Naive thymus-derived CD4-positive, alpha-beta T cell (primary cell): ENCODE data around the gene CAMK1D. TPM values are rescaled to one million over a fixed set of nuclear protein-coding genes. Genes with fewer than 3 reads are reported as not detected.
A peak's percentile ranks its signal among the peaks of the same experiment; 100 is the strongest.
"Not testable (repeated sequence)": the region's sequence is repeated elsewhere in the genome, so short reads cannot be mapped to it uniquely, and the experiment has no call there.

Experiments
- ATAC-seq: fragments of 150-1000 bp; cut with Tn5 transposase; 2 replicates; pipeline ENCODE4 v1.10.0; 2021; ENCODE audit warnings: mild to moderate bottlenecking, moderate library complexity
- CTCF ChIA-PET: fragments of 350-600 bp; sonication (Branson Sonifier 250); formaldehyde crosslinking; loops from one replicate; lab custom pipeline; 2021; ENCODE audit warnings: antibody characterized with exemption; lab: Charles Lee
- POLR2A ChIA-PET: fragments of 350-600 bp; sonication (Branson Sonifier 250); formaldehyde crosslinking; loops from one replicate; lab custom pipeline; 2021; ENCODE audit warnings: antibody characterized with exemption, inconsistent platforms; lab: Charles Lee
- DNase-seq, 9 donors: peaks; one replicate each; pipeline versions ENCODE4 v3.0.0 to v3.0.0-alpha.2; 2020 to 2022; ENCODE audit warnings: mixed read lengths in 1 of 9
- H3K27ac ChIP-seq: one replicate; pipeline ENCODE4 v1.7.0; 2013; ENCODE audit warnings: mild to moderate bottlenecking, low read depth, low read length, moderate library complexity
- H3K27me3 ChIP-seq, 2 donors: one replicate each; pipeline ENCODE4 v1.7.0; 2013; ENCODE audit warnings: low read length in 2 of 2, mild to moderate bottlenecking in 2 of 2, moderate library complexity in 2 of 2; ENCODE audit not compliant: control insufficient read depth in 2 of 2, insufficient read depth in 2 of 2
- H3K36me3 ChIP-seq, 3 experiments: 1 replicate in 2 of 3; 2 replicates in 1 of 3; pipeline ENCODE4 v1.7.0; 2013; ENCODE audit warnings: low read length in 3 of 3, mild to moderate bottlenecking in 3 of 3, moderate library complexity in 1 of 3; ENCODE audit not compliant: insufficient read depth in 3 of 3, control insufficient read depth in 2 of 3
- H3K4me1 ChIP-seq, 2 donors: one replicate each; pipeline ENCODE4 v1.7.0; 2013; ENCODE audit warnings: low read length in 2 of 2, mild to moderate bottlenecking in 2 of 2, moderate library complexity in 1 of 2; ENCODE audit not compliant: control insufficient read depth in 2 of 2, insufficient read depth in 2 of 2
- H3K4me3 ChIP-seq: 2 replicates; pipeline ENCODE4 v1.7.0; 2013; ENCODE audit warnings: mild to moderate bottlenecking, low read length
- H3K9me3 ChIP-seq, 3 experiments: 1 replicate in 2 of 3; 2 replicates in 1 of 3; pipeline ENCODE4 v1.7.0; 2013; ENCODE audit warnings: low read length in 3 of 3; ENCODE audit not compliant: control insufficient read depth in 2 of 3
- H3K27ac Mint-ChIP-seq, 9 donors: one replicate each; pipeline ENCODE4 v1.8.0; 2020 to 2022; ENCODE audit warnings: mixed read lengths in 9 of 9, mild to moderate bottlenecking in 8 of 9, moderate library complexity in 5 of 9, inconsistent platforms in 2 of 9
- H3K27me3 Mint-ChIP-seq, 5 donors: one replicate each; pipeline ENCODE4 v1.8.0; 2021 to 2022; ENCODE audit warnings: mixed read lengths in 5 of 5, mild to moderate bottlenecking in 1 of 5
- H3K36me3 Mint-ChIP-seq, 5 donors: one replicate each; pipeline ENCODE4 v1.8.0; 2020 to 2022; ENCODE audit warnings: mixed read lengths in 5 of 5, mild to moderate bottlenecking in 3 of 5, inconsistent platforms in 1 of 5
- H3K4me1 Mint-ChIP-seq, 7 donors: one replicate each; pipeline ENCODE4 v1.8.0; 2020 to 2022; ENCODE audit warnings: mixed read lengths in 7 of 7, mild to moderate bottlenecking in 3 of 7, inconsistent platforms in 1 of 7
- H3K4me3 Mint-ChIP-seq, 10 donors: one replicate each; pipeline ENCODE4 v1.8.0; 2020 to 2022; ENCODE audit warnings: mild to moderate bottlenecking in 10 of 10, mixed read lengths in 10 of 10, moderate library complexity in 6 of 10, inconsistent platforms in 2 of 10
- H3K9me3 Mint-ChIP-seq, 11 donors: one replicate each; pipeline ENCODE4 v1.8.0; 2020 to 2022; ENCODE audit warnings: mixed read lengths in 11 of 11, mild to moderate bottlenecking in 4 of 11, inconsistent platforms in 1 of 11, moderate library complexity in 1 of 11
- intact Hi-C, 2 donors: fragments of 100-400 bp; cut with micrococcal nuclease; formaldehyde crosslinking; loops; one replicate each; pipeline ENCODE4 v1.15.1; 2023
- polyA plus RNA-seq, 2 donors: library from polyadenylated mRNA; unstranded; fragments of 300-500 nt; fragmentation: Illumina TruSeq; gene quantifications; one replicate each; pipeline ENCODE4 v1.2.3, GENCODE V29; 2021
- total RNA-seq, 6 experiments: library from RNA in 5 of 6; stranded (reverse) in 5 of 6; gene quantifications; 1 replicate in 5 of 6; 2 replicates in 1 of 6; pipeline ENCODE4 v1.2.3 and lab custom pipeline; 2021 to 2026

The CAMK1D gene
- total and polyA plus RNA-seq, 7 experiments from 2014 or later, result 12.5 to 43.2 (median 18.6) TPM

DNA sequence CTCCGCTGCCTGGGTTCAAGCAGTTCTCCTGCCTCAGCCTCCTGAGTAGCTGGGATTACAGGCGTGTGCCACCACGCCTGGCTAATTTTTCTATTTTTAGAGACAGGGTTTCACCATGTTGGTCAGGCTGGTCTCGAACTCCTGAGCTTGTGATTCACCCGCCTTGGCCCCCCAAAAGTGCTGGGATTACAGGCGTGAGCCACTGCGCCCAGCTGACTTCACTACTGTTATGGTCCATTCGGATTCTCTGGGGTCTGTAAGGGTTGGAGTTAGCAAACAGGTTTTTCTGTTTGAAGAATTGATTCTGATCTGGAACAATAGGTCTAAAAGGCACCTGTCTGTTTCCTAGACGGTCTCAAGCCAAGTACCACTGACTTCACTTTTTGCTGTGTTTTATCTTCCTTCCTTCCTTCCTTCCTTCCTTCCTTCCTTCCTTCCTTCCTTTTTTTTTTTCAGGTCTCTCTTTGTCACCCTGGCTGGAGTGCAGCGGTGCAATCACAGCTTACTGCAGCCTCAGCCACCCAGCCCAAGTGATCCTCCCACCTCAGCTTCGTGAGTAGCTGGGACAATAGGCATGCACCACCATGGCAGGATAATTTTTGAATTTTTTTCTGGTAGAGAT is 192.2 kb downstream of the CAMK1D start:
- H3K27me3 Mint-ChIP-seq, result peaks cover 0 to 3% (median 0%) of the 10 kb centered on the region in 5 donors
- Histone ChIP-seq H3K27ac (no peak overlapping the region), H3K9me3 (no peaks in the 10 kb centered on the region), H3K4me3 (no peak overlapping the region), H3K4me1 (no peaks in the 10 kb centered on the region), H3K27me3 (no peaks in the 10 kb centered on the region), H3K36me3 (no peaks in the 10 kb centered on the region)
- peaks cover 0 to 20% (median 12%) of the 10 kb centered on the region in 5 donors for H3K36me3 Mint-ChIP-seq
- peaks cover 0 to 13% (median 2%) of the 10 kb centered on the region in 11 donors for H3K9me3 Mint-ChIP-seq
- DNase-seq, result no peak
- intact Hi-C loops, result no loop called here
- ChIA-PET CTCF (interaction anchor here (1.7 kb wide), 1 partner anchor 115 kb away, joined by 5 read pairs; no protein-coding TSS in a partner anchor), POLR2A (no interaction called here)
- peaks cover 5 to 65% (median 53%) of the 10 kb centered on the region in 7 donors for H3K4me1 Mint-ChIP-seq
- H3K4me3 Mint-ChIP-seq, result peak overlapping the region in 1 of 10 donors; percentile 30
- ATAC-seq, result no peak
- H3K27ac Mint-ChIP-seq, result peak overlapping the region in 4 of 9 donors; percentile 28 to 87 (median 56)

DNA sequence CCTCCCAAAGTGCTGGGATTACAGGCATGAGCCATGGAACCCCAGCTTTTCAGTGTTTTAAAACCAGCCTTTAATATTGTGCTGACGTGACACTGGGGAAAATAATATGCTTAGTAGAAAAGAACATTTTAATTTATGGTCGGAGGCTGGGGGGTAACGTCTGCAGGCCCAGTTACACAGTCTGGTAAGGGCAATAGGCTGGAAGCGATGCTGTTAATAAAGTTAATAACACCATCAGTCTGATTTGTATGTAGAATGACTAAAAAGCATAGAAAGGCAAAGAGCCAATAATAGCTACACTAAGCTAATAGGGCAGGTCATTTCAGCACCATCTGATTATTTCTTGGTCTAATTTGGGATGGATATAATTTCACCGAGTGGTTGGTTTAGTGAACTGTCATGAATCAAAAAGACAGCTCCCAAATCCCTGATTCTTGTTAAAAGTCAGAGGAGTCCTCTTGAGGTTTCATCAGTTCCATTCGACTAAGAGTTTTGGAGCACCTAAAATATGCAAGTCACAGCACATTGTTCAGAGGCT is 192.9 kb downstream of the CAMK1D start:
- ATAC-seq (no peak), DNase-seq (no peak)
- Histone ChIP-seq H3K27ac (no peak overlapping the region), H3K9me3 (no peaks in the 10 kb centered on the region), H3K4me1 (peaks cover 0 to 5% of the 10 kb centered on the region in 2 donors), H3K36me3 (no peaks in the 10 kb centered on the region), H3K4me3 (no peak overlapping the region), H3K27me3 (no peaks in the 10 kb centered on the region)
- Mint-ChIP-seq H3K4me1 (peaks cover 9 to 67% (median 58%) of the 10 kb centered on the region in 7 donors), H3K36me3 (peaks cover 0 to 20% (median 12%) of the 10 kb centered on the region in 5 donors), H3K27me3 (peaks cover 0 to 3% (median 0%) of the 10 kb centered on the region in 5 donors), H3K4me3 (no peak overlapping the region), H3K9me3 (peaks cover 0 to 13% (median 4%) of the 10 kb centered on the region in 11 donors), H3K27ac (peak overlapping the region in 2 of 9 donors; percentile 15 to 57)
- POLR2A ChIA-PET, result no interaction called here
- intact Hi-C loops, result no loop called here
- CTCF ChIA-PET, result no interaction called here

DNA sequence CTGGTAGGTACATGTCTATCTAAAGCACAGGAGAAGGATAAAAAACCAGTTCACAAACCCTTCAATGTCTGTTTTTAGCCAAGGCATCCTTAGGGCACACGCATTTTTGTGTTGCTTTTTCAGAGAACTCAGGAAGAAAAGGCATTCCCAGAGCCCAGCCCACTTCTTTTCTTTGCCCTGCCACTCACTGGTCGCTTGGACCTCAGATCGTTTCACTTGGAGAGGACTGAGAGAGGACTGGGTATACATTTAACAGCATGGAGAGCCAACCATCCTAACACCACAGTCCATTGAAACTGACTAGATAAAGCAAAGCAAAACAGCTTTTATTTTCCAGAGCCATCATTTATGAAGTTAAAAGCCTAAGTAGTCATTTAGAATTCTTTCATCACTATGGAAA is 194.2 kb downstream of the CAMK1D start:
- no peaks in the 10 kb centered on the region for H3K27me3 ChIP-seq
- intact Hi-C loops, result no loop called here
- no peak for DNase-seq
- Mint-ChIP-seq H3K36me3 (peaks cover 0 to 20% (median 12%) of the 10 kb centered on the region in 5 donors), H3K4me1 (peaks cover 18 to 71% (median 61%) of the 10 kb centered on the region in 7 donors), H3K27ac (no peak overlapping the region), H3K27me3 (peaks cover 0 to 3% (median 0%) of the 10 kb centered on the region in 5 donors), H3K4me3 (no peak overlapping the region), H3K9me3 (peaks cover 0 to 13% (median 4%) of the 10 kb centered on the region in 11 donors)
- ChIA-PET POLR2A (interaction anchor here (0.6 kb wide), 1 partner anchor 63 kb away, joined by 3 read pairs; no protein-coding TSS in a partner anchor), CTCF (no interaction called here)
- H3K27ac ChIP-seq, result no peak overlapping the region
- no peak for ATAC-seq
- H3K36me3 ChIP-seq, result no peaks in the 10 kb centered on the region
- H3K9me3 ChIP-seq, result no peaks in the 10 kb centered on the region
- no peak overlapping the region for H3K4me3 ChIP-seq
- peaks cover 0 to 13% of the 10 kb centered on the region in 2 donors for H3K4me1 ChIP-seq

DNA sequence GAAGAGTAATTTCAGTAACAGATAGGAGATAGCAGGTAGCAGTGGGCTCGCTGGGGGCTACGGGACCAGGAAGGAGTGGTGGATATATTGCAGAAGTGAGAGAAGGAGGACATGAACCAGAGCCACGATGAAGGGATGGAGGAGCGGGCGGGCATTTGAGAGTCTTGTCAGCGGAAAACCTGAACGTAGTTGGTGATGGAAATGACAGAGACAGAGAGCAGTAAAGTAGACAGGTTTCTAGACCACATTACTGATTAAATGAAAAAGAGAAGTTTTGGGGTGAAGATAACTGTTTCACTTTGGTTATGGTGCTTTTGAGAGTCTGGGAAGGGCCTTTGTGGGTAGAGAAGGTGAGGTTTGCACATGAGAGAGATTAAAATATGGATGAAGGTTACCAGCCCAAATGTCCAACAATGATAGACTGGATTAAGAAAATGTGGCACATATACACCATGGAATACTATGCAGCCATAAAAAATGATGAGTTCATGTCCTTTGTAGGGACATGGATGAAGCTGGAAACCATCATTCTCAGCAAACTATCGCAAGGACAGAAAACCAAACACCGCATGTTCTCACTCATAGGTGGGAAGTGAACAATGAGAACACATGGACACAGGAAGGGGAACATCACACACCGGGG is 196.9 kb downstream of the CAMK1D start:
- CTCF ChIA-PET, ATAC-seq, DNase-seq, H3K27me3 ChIP-seq, H3K4me3 ChIP-seq, H3K27me3 Mint-ChIP-seq, H3K9me3 ChIP-seq, H3K36me3 ChIP-seq, H3K27ac ChIP-seq: not testable (repeated sequence)
- peaks cover 21 to 69% (median 57%) of the 10 kb centered on the region in 7 donors for H3K4me1 Mint-ChIP-seq
- POLR2A ChIA-PET, result interaction anchor here (1.2 kb wide), 1 partner anchor 60 kb away, joined by 4 read pairs; no protein-coding TSS in a partner anchor
- peaks cover 0 to 13% (median 4%) of the 10 kb centered on the region in 11 donors for H3K9me3 Mint-ChIP-seq
- H3K4me1 ChIP-seq, result peaks cover 0 to 13% of the 10 kb centered on the region in 2 donors
- intact Hi-C loops, result loop anchor here (5.0 kb wide), 3 partner anchors 41 to 111 kb away; no protein-coding TSS in a partner anchor
- H3K36me3 Mint-ChIP-seq, result peaks cover 0 to 22% (median 12%) of the 10 kb centered on the region in 5 donors
- H3K27ac Mint-ChIP-seq, result peak overlapping the region in 8 of 9 donors; percentile 65 to 96 (median 76)
- H3K4me3 Mint-ChIP-seq, result peak overlapping the region in 8 of 10 donors; percentile 9 to 72 (median 42)

DNA sequence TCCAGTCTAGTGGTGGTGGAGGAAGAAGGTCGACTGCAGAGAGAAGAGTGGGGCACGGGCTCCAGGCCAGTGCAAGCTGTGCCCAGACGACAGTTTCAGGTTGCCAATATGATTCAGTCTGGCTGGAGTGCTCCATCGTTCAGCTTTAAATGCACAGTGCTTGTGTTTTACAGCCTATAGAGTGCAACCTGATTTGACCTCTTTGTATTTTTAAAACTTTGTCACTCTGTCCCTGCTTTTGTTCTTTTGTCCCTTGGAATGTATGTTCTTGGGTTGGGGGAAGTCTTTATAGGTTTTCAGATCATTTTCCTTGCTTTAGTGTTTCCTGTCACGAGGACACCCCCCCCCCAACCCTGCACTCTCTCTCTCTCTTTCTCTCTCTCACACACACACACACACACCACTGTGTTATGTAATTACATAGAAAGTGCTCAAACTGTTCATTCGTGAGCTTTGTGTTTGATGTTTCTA is 198.0 kb downstream of the CAMK1D start:
- no peak overlapping the region for H3K4me3 ChIP-seq
- H3K9me3 Mint-ChIP-seq, result peaks cover 0 to 13% (median 4%) of the 10 kb centered on the region in 11 donors
- H3K36me3 ChIP-seq, result no peaks in the 10 kb centered on the region
- ATAC-seq (peak; percentile 84), DNase-seq (peak in 7 of 9 donors; percentile 20 to 67 (median 40))
- no peaks in the 10 kb centered on the region for H3K27me3 ChIP-seq
- H3K36me3 Mint-ChIP-seq, result peaks cover 0 to 22% (median 12%) of the 10 kb centered on the region in 5 donors
- intact Hi-C loops, result loop anchor here (1.0 to 5.0 kb wide), 4 partner anchors 40 to 110 kb away; no protein-coding TSS in a partner anchor
- peak overlapping the region; percentile 56 for H3K27ac ChIP-seq
- H3K4me3 Mint-ChIP-seq, result peak overlapping the region; percentile 16 to 78 (median 66)
- H3K27ac Mint-ChIP-seq, result peak overlapping the region; percentile 46 to 96 (median 87)
- no peaks in the 10 kb centered on the region for H3K9me3 ChIP-seq
- peaks cover 0 to 13% of the 10 kb centered on the region in 2 donors for H3K4me1 ChIP-seq
- H3K4me1 Mint-ChIP-seq, result peaks cover 21 to 59% (median 47%) of the 10 kb centered on the region in 7 donors
- no peaks in the 10 kb centered on the region for H3K27me3 Mint-ChIP-seq
- ChIA-PET CTCF (no interaction called here), POLR2A (interaction anchor here (0.7 to 1.6 kb wide), 6 partner anchors 41 to 189 kb away, joined by 3 to 5 read pairs (median 3); no protein-coding TSS in a partner anchor)

DNA sequence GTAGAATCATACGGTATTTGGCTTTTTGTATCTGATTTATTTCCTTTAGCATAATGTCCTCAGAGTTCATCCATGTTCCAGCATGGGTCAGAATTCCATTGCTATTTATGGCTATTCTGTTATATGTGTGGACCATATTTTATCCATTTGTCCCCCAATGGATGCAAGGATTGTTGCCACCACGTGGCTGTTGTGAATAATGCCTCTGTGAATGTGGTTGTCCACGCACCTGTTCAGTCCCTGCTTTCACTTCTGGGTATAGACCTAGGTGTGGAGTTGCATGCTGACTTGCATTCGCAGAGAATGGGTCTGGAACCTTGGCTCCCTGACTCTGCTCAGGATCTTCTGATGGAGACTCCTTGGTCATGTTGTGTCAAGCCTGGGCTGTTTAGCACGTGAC is 199.9 kb downstream of the CAMK1D start:
- ChIA-PET POLR2A (no interaction called here), CTCF (no interaction called here)
- no peak for ATAC-seq
- Mint-ChIP-seq H3K27me3 (no peaks in the 10 kb centered on the region), H3K4me1 (peaks cover 21 to 54% (median 46%) of the 10 kb centered on the region in 7 donors), H3K9me3 (peaks cover 0 to 13% (median 4%) of the 10 kb centered on the region in 11 donors), H3K27ac (peak overlapping the region in 6 of 9 donors; percentile 21 to 54 (median 39)), H3K4me3 (peak overlapping the region in 2 of 10 donors; percentile 17 to 45), H3K36me3 (peaks cover 0 to 29% (median 14%) of the 10 kb centered on the region in 5 donors)
- H3K4me1 ChIP-seq, result peaks cover 0 to 13% of the 10 kb centered on the region in 2 donors
- H3K27me3 ChIP-seq, result no peaks in the 10 kb centered on the region
- H3K9me3 ChIP-seq, result no peaks in the 10 kb centered on the region
- intact Hi-C loops, result loop anchor here (5.0 kb wide), 3 partner anchors 38 to 108 kb away; no protein-coding TSS in a partner anchor
- no peak overlapping the region for H3K4me3 ChIP-seq
- no peak for DNase-seq
- peaks cover 0 to 7% (median 0%) of the 10 kb centered on the region in 3 experiments for H3K36me3 ChIP-seq
- H3K27ac ChIP-seq, result no peak overlapping the region
